Skeletal muscle satellite cell (primary cell): ENCODE results near the gene WNK4.

Source experiments
- H3K27me3 ChIP-seq: 2 replicates; pipeline ENCODE4 v1.7.0; 2013; ENCODE audit warnings: low read length; ENCODE audit not compliant: control insufficient read depth, insufficient read depth
- H3K36me3 ChIP-seq: 2 replicates; pipeline ENCODE4 v1.7.0; 2013; ENCODE audit warnings: mild to moderate bottlenecking, control low read depth, low read length; ENCODE audit not compliant: insufficient read depth
- H3K4me1 ChIP-seq: 2 replicates; pipeline ENCODE4 v1.7.0; 2013; ENCODE audit warnings: low read length; ENCODE audit not compliant: control insufficient read depth, insufficient read depth
- H3K4me2 ChIP-seq: 2 replicates; pipeline ENCODE4 v1.7.0; 2013; ENCODE audit warnings: mild to moderate bottlenecking, low read length
- H3K4me3 ChIP-seq: 2 replicates; pipeline ENCODE4 v1.7.0; 2013; ENCODE audit warnings: low read length
- H3K9ac ChIP-seq: 2 replicates; pipeline ENCODE4 v1.7.0; 2013; ENCODE audit warnings: mild to moderate bottlenecking, low read depth, low read length, moderate library complexity
- H3K9me3 ChIP-seq: replicated peaks from 2 replicates; pipeline ENCODE4 v1.7.0; 2013; ENCODE audit warnings: mild to moderate bottlenecking, control low read depth, low read length

The WNK4 gene

GRCh38 chr17:42803074-42803883, 22.9 kb downstream of the WNK4 start:
- Histone ChIP-seq H3K9ac (no peak overlapping the region), H3K4me3 (no peak overlapping the region), H3K36me3 (no peaks in the 10 kb centered on the region)

GRCh38 chr17:42804918-42805367, 24.5 kb downstream of the WNK4 start:
- peaks cover 13% of the 10 kb centered on the region for H3K4me1 ChIP-seq
- no peak overlapping the region for H3K9ac ChIP-seq
- H3K27me3 ChIP-seq = no peaks in the 10 kb centered on the region
- no peaks in the 10 kb centered on the region for H3K36me3 ChIP-seq
- H3K4me3 ChIP-seq = no peak overlapping the region
- no peak overlapping the region for H3K4me2 ChIP-seq
- H3K9me3 ChIP-seq = no peaks in the 10 kb centered on the region

More at GRCh38 chr17:42803074-42803883, 22.9 kb downstream of the WNK4 start:
- Histone ChIP-seq H3K27me3 (no peaks in the 10 kb centered on the region), H3K9me3 (no peaks in the 10 kb centered on the region), H3K4me1 (peaks cover 9% of the 10 kb centered on the region), H3K4me2 (peak overlapping the region; percentile 5)

- Histone ChIP-seq H3K36me3 (peaks cover 12% of the 10 kb centered on the region), H3K4me2 (no peak overlapping the region), H3K4me3 (no peak overlapping the region), H3K9ac (no peak overlapping the region), H3K4me1 (peaks cover 13% of the 10 kb centered on the region), H3K9me3 (no peaks in the 10 kb centered on the region), H3K27me3 (no peaks in the 10 kb centered on the region)
Measured at GRCh38 chr17:42806249-42806648, 25.8 kb downstream of the WNK4 start.

- peaks cover 10% of the 10 kb centered on the region for H3K4me1 ChIP-seq
- no peak overlapping the region for H3K4me2 ChIP-seq
- H3K9me3 ChIP-seq = no peaks in the 10 kb centered on the region
- no peaks in the 10 kb centered on the region for H3K27me3 ChIP-seq
- peaks cover 28% of the 10 kb centered on the region for H3K36me3 ChIP-seq
- H3K9ac ChIP-seq = no peak overlapping the region
- H3K4me3 ChIP-seq = no peak overlapping the region
Measured at GRCh38 chr17:42809250-42809649, 28.8 kb downstream of the WNK4 start.

- H3K9me3 ChIP-seq = no peaks in the 10 kb centered on the region
- H3K4me2 ChIP-seq = peak overlapping the region; percentile 43
- no peak overlapping the region for H3K4me3 ChIP-seq
- H3K9ac ChIP-seq = no peak overlapping the region
- H3K36me3 ChIP-seq = peaks cover 73% of the 10 kb centered on the region
- no peaks in the 10 kb centered on the region for H3K27me3 ChIP-seq
- peaks cover 22% of the 10 kb centered on the region for H3K4me1 ChIP-seq
Measured at GRCh38 chr17:42814633-42815399, 34.4 kb downstream of the WNK4 start.

- Histone ChIP-seq H3K4me3 (no peak overlapping the region), H3K9me3 (no peaks in the 10 kb centered on the region), H3K4me2 (no peak overlapping the region), H3K9ac (no peak overlapping the region), H3K27me3 (no peaks in the 10 kb centered on the region), H3K4me1 (peaks cover 23% of the 10 kb centered on the region), H3K36me3 (peaks cover 64% of the 10 kb centered on the region)
Measured at GRCh38 chr17:42817866-42818265, 37.5 kb downstream of the WNK4 start.

- H3K4me1 ChIP-seq = peaks cover 27% of the 10 kb centered on the region
- H3K36me3 ChIP-seq = peaks cover 64% of the 10 kb centered on the region
- H3K27me3 ChIP-seq = no peaks in the 10 kb centered on the region
- H3K4me2 ChIP-seq = no peak overlapping the region
- H3K9me3 ChIP-seq = no peaks in the 10 kb centered on the region
- no peak overlapping the region for H3K9ac ChIP-seq
- H3K4me3 ChIP-seq = no peak overlapping the region
Measured at GRCh38 chr17:42818379-42818778, 38.0 kb downstream of the WNK4 start.

- Histone ChIP-seq H3K9ac (no peak overlapping the region), H3K27me3 (no peaks in the 10 kb centered on the region), H3K9me3 (no peaks in the 10 kb centered on the region), H3K4me3 (no peak overlapping the region), H3K36me3 (peaks cover 49% of the 10 kb centered on the region), H3K4me2 (no peak overlapping the region), H3K4me1 (peaks cover 22% of the 10 kb centered on the region)
Measured at GRCh38 chr17:42819939-42820535, 39.6 kb downstream of the WNK4 start.

- no peak overlapping the region for H3K9ac ChIP-seq
- H3K4me3 ChIP-seq = no peak overlapping the region
- no peak overlapping the region for H3K4me2 ChIP-seq
- peaks cover 12% of the 10 kb centered on the region for H3K4me1 ChIP-seq
- no peaks in the 10 kb centered on the region for H3K9me3 ChIP-seq
- H3K27me3 ChIP-seq = no peaks in the 10 kb centered on the region
- H3K36me3 ChIP-seq = peaks cover 38% of the 10 kb centered on the region
Measured at GRCh38 chr17:42821176-42821575, 40.8 kb downstream of the WNK4 start.

- Histone ChIP-seq H3K4me1 (peaks cover 15% of the 10 kb centered on the region), H3K27me3 (no peaks in the 10 kb centered on the region), H3K9me3 (no peaks in the 10 kb centered on the region), H3K4me2 (no peak overlapping the region), H3K9ac (no peak overlapping the region), H3K4me3 (no peak overlapping the region), H3K36me3 (no peaks in the 10 kb centered on the region)
Measured at GRCh38 chr17:42827472-42827871, 47.1 kb downstream of the WNK4 start.

GRCh38 chr17:42830971-42831370, 50.6 kb downstream of the WNK4 start:
- H3K9me3 ChIP-seq = no peaks in the 10 kb centered on the region

More at GRCh38 chr17:42830971-42831370, 50.6 kb downstream of the WNK4 start:
- no peak overlapping the region for H3K4me2 ChIP-seq
- peaks cover 14% of the 10 kb centered on the region for H3K4me1 ChIP-seq
- H3K9ac ChIP-seq = no peak overlapping the region
- H3K36me3 ChIP-seq = peaks cover 9% of the 10 kb centered on the region
- no peaks in the 10 kb centered on the region for H3K27me3 ChIP-seq
- H3K4me3 ChIP-seq = no peak overlapping the region
